IMR-90 (cell line): ENCODE results near the gene CDYL2.

ENCODE experiments used
- CEBPB ChIP-seq: IDR thresholded peaks from 2 replicates; pipeline ENCODE4 v1.6.1; 2012; ENCODE audit warnings: low read depth, low read length, improper control_type of control experiment
- CHD1 ChIP-seq: IDR thresholded peaks from 2 replicates; pipeline ENCODE4 v1.6.1; 2012; ENCODE audit warnings: low read depth, low read length, improper control_type of control experiment
- CTCF ChIP-seq: conservative IDR thresholded peaks from 2 replicates; pipeline ENCODE4 v1.5.1; 2012; ENCODE audit warnings: mild to moderate bottlenecking, low read depth, low read length, improper control_type of control experiment
- FOS ChIP-seq: fragments of 150-350 bp; IDR thresholded peaks from 2 replicates; pipeline ENCODE4 v1.6.1; 2016; ENCODE audit warnings: low read depth, low read length
- MAFK ChIP-seq: IDR thresholded peaks from 2 replicates; pipeline ENCODE4 v1.6.1; 2012; ENCODE audit warnings: low read depth, low read length, improper control_type of control experiment
- MXI1 ChIP-seq: IDR thresholded peaks from 2 replicates; pipeline ENCODE4 v1.6.1; 2012; ENCODE audit warnings: low read depth, mild to moderate bottlenecking, low read length, moderate library complexity, borderline replicate concordance
- POLR2A ChIP-seq: IDR thresholded peaks from 2 replicates; pipeline ENCODE4 v1.6.1; 2012; ENCODE audit warnings: mild to moderate bottlenecking, low read depth, low read length
- RAD21 ChIP-seq: IDR thresholded peaks from 2 replicates; pipeline ENCODE4 v1.6.1; 2012; ENCODE audit warnings: low read length, improper control_type of control experiment
- RFX5 ChIP-seq: IDR thresholded peaks from 2 replicates; pipeline ENCODE4 v1.8.0; 2012; ENCODE audit warnings: low read depth, mild to moderate bottlenecking, low read length, moderate library complexity
- SMC3 ChIP-seq: fragments of 150-350 bp; IDR thresholded peaks from 2 replicates; pipeline ENCODE4 v1.6.1; 2016; ENCODE audit warnings: low read depth, mild to moderate bottlenecking, antibody characterized with exemption, low read length, moderate library complexity
- USF2 ChIP-seq: fragments of 150-350 bp; IDR thresholded peaks from 2 replicates; pipeline ENCODE4 v1.6.1; 2017; ENCODE audit warnings: mild to moderate bottlenecking, antibody characterized with exemption, low read length, low read depth

- no peak for TF ChIP-seq SMC3
- no peak for TF ChIP-seq RFX5
- TF ChIP-seq MXI1 = no peak
- TF ChIP-seq FOS = no peak
- TF ChIP-seq CTCF = no peak
- TF ChIP-seq RAD21 = no peak
- TF ChIP-seq POLR2A = no peak
- no peak for TF ChIP-seq USF2
- TF ChIP-seq MAFK = no peak
- TF ChIP-seq CEBPB = no peak
- no peak for TF ChIP-seq CHD1
These were observed 188.0 kb downstream of the CDYL2 start for GRCh38 chr16:80616362-80616761.
